PFSK-1 (cell line): ENCODE results near the gene MTTP.

Source experiments
- POLR2AphosphoS5 ChIP-seq: IDR thresholded peaks from 2 replicates; pipeline ENCODE4 v1.6.1; 2012; ENCODE audit warnings: low read depth, mild to moderate bottlenecking, control low read depth, low read length, moderate library complexity
- SIN3A ChIP-seq: IDR thresholded peaks from 2 replicates; pipeline ENCODE4 v1.6.1; 2012; ENCODE audit warnings: mild to moderate bottlenecking, low read length, moderate library complexity, borderline replicate concordance; ENCODE audit not compliant: insufficient read depth

DNA sequence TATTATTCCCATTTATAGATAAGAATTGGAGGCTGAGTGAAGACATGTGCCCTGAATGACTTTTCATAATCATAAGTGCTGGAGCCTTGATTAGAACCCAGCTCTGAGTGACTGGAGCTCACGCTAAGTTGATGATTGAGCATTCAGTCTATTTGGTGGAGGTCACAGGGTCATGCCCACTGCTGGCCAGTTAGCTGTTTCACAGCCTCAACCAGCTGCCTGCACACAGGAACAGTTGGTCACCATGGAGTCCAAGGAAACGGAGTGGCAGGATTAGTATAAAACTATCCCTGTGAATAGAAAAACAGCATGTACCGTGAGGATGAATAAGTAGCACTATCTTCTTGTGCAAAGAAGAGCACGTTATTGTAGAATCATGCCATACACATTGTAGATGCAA is 84.0 kb downstream of the MTTP start:
- TF ChIP-seq POLR2AphosphoS5, result no peak
- TF ChIP-seq SIN3A, result no peak
